DND-41 (cell line): ENCODE measurements around the gene PKD1.

Experiments
- CTCF ChIP-seq: IDR thresholded peaks from 2 replicates; pipeline ENCODE4 v1.5.1; 2012; ENCODE audit warnings: borderline replicate concordance, low read length, moderate library complexity, mild to moderate bottlenecking; ENCODE audit not compliant: poor library complexity, severe bottlenecking; ENCODE audit errors: extremely low read depth
- EZH2 ChIP-seq: IDR thresholded peaks from 3 replicates; pipeline ENCODE4 v1.6.1; 2012; ENCODE audit warnings: borderline replicate concordance, low read depth, mild to moderate bottlenecking, moderate library complexity, low read length, inconsistent platforms; ENCODE audit not compliant: severe bottlenecking

DNA sequence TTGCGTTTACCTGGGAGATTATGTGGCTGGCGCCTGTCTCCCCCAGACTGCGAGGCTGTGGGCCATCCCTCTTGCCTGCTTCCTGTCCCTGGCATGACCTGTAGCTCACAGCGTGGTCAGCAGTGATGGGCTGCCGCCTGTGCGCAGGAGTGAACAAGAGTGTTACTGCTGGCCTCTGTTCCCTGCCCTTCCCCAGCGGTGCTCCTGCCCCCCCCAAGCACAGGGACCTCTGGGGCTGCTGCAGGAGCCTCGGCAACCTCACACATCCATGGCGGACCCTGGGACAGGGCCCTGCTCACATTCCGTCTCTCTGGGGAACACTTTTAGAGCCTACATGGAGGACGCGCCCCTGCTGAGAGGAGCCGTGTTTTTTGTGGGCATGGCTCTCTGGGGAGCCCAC lies 77.3 kb downstream of the PKD1 start:
- no peak for TF ChIP-seq CTCF
- TF ChIP-seq EZH2: no peak
